CD4-positive, alpha-beta T cell (primary cell): ENCODE results near the gene MDM2. TPM values are rescaled to one million over a fixed set of nuclear protein-coding genes. Genes with fewer than 3 reads are reported as not detected.

ENCODE experiments used
- ATAC-seq: fragments of 200-7000 bp; cut with Tn5 transposase; one replicate; pipeline ENCODE4 v1.10.0; 2022; ENCODE audit warnings: mild to moderate bottlenecking; ENCODE audit not compliant: poor library complexity
- CTCF ChIA-PET: fragments of 350-600 bp; sonication (Branson Sonifier 250); formaldehyde crosslinking; loops from one replicate; lab custom pipeline; 2021; ENCODE audit warnings: antibody characterized with exemption, inconsistent platforms; lab: Charles Lee
- POLR2A ChIA-PET: fragments of 350-600 bp; sonication (Branson Sonifier 250); formaldehyde crosslinking; loops from one replicate; lab custom pipeline; 2021; ENCODE audit warnings: antibody characterized with exemption, inconsistent platforms; lab: Charles Lee
- DNase-seq, 14 experiments: peaks; one replicate each; pipeline ENCODE4 v3.0.0-alpha.2; 2013 to 2020; ENCODE audit warnings: mixed read lengths in 2 of 14
- H3K27ac ChIP-seq, 2 donors: one replicate each; pipeline versions ENCODE4 v1.5.1 to v1.7.0; 2013; ENCODE audit warnings: low read length in 2 of 2, low read depth in 1 of 2, mild to moderate bottlenecking in 1 of 2
- H3K27me3 ChIP-seq, 2 experiments: 1 replicate in 1 of 2; 2 replicates in 1 of 2; pipeline versions ENCODE4 v1.6.1 to v1.7.0; 2013; ENCODE audit warnings: low read length in 2 of 2, control low read depth in 1 of 2, mild to moderate bottlenecking in 1 of 2, moderate library complexity in 1 of 2; ENCODE audit not compliant: insufficient read depth in 2 of 2, control insufficient read depth in 1 of 2
- H3K36me3 ChIP-seq: one replicate; pipeline ENCODE4 v1.6.1; 2013; ENCODE audit warnings: low read length, control low read depth; ENCODE audit not compliant: insufficient read depth
- H3K4me1 ChIP-seq: one replicate; pipeline ENCODE4 v1.6.1; 2013; ENCODE audit warnings: low read length, control low read depth; ENCODE audit not compliant: insufficient read depth
- H3K4me3 ChIP-seq: one replicate; pipeline ENCODE4 v1.5.1; 2013; ENCODE audit warnings: mild to moderate bottlenecking, low read length, moderate library complexity
- H3K9me3 ChIP-seq, 2 experiments: 1 replicate in 1 of 2; 2 replicates in 1 of 2; pipeline versions ENCODE4 v1.6.1 to v1.7.0; 2013; ENCODE audit warnings: low read length in 2 of 2, mild to moderate bottlenecking in 2 of 2, control low read depth in 1 of 2, moderate library complexity in 1 of 2; ENCODE audit not compliant: control insufficient read depth in 1 of 2, insufficient read depth in 1 of 2
- H3K27ac Mint-ChIP-seq: one replicate; pipeline ENCODE4 v1.8.0; 2020; ENCODE audit warnings: mixed read lengths
- H3K27me3 Mint-ChIP-seq: one replicate; pipeline ENCODE4 v1.8.0; 2021; ENCODE audit warnings: mixed read lengths
- H3K36me3 Mint-ChIP-seq: one replicate; pipeline ENCODE4 v1.8.0; 2021; ENCODE audit warnings: low read depth, mixed read lengths
- H3K4me1 Mint-ChIP-seq: one replicate; pipeline ENCODE4 v1.8.0; 2021; ENCODE audit warnings: low read depth, mixed read lengths
- H3K4me3 Mint-ChIP-seq: one replicate; pipeline ENCODE4 v1.8.0; 2020; ENCODE audit warnings: mild to moderate bottlenecking, mixed read lengths
- H3K9me3 Mint-ChIP-seq: one replicate; pipeline ENCODE4 v1.8.0; 2020; ENCODE audit warnings: mixed read lengths
- CTCF ChIP-seq: fragments of 200-600 bp; IDR thresholded peaks from one replicate; pipeline ENCODE4 v1.8.0; 2022; ENCODE audit warnings: antibody characterized with exemption, mild to moderate bottlenecking
- intact Hi-C, 2 experiments: fragments of 100-400 bp; cut with DNase I in 1 of 2; cut with micrococcal nuclease in 1 of 2; formaldehyde crosslinking; loops; one replicate each; pipeline versions ENCODE4 v1.15.1 to v1.9.0; 2023 to 2025; cut with DNase I, micrococcal nuclease
- total RNA-seq, 174 experiments: library from RNA in 2 of 174; stranded (reverse) in 2 of 174; gene quantifications; one replicate each; pipeline ENCODE4 v1.2.3 and lab custom pipeline; 2021 to 2026

Gene MDM2
- total RNA-seq, 2 experiments from 2014 or later: 90.8 TPM

- H3K4me1 Mint-ChIP-seq: peaks cover 34% of the 10 kb centered on the region
- Histone ChIP-seq H3K4me3 (no peak overlapping the region), H3K4me1 (peaks cover 7% of the 10 kb centered on the region), H3K9me3 (no peaks in the 10 kb centered on the region), H3K27me3 (no peaks in the 10 kb centered on the region), H3K36me3 (peaks cover 82% of the 10 kb centered on the region), H3K27ac (no peak overlapping the region)
- DNase-seq: no peak
- CTCF ChIA-PET: interaction anchor here (0.9 to 3.3 kb wide), 2 partner anchors 9 to 14 kb away, joined by 3 to 23 read pairs; partner anchors contain the start of gene MDM2
- H3K27ac Mint-ChIP-seq: peak overlapping the region; percentile 36
- peaks cover 76% of the 10 kb centered on the region for H3K36me3 Mint-ChIP-seq
- no peak for ATAC-seq
- no peaks in the 10 kb centered on the region for H3K27me3 Mint-ChIP-seq
- H3K9me3 Mint-ChIP-seq: no peaks in the 10 kb centered on the region
- H3K4me3 Mint-ChIP-seq: no peak overlapping the region
- intact Hi-C loops: loop anchor here in 1 of 2 experiments (10.0 kb wide), 1 partner anchor 1413 kb away; no protein-coding TSS in a partner anchor
- POLR2A ChIA-PET: interaction anchor here (1.5 kb wide), 1 partner anchor 13 kb away, joined by 5 read pairs; the partner anchor contains the start of gene MDM2
- TF ChIP-seq CTCF: no peak
Observed at GRCh38 chr12:68821357-68822188, 13.6 kb downstream of the MDM2 start.

- no peak overlapping the region for H3K4me3 Mint-ChIP-seq
- Histone ChIP-seq H3K27ac (no peak overlapping the region), H3K36me3 (peaks cover 82% of the 10 kb centered on the region), H3K4me1 (peaks cover 7% of the 10 kb centered on the region), H3K27me3 (no peaks in the 10 kb centered on the region), H3K9me3 (no peaks in the 10 kb centered on the region), H3K4me3 (no peak overlapping the region)
- no peaks in the 10 kb centered on the region for H3K9me3 Mint-ChIP-seq
- no peak for TF ChIP-seq CTCF
- ATAC-seq (no peak), DNase-seq (no peak)
- POLR2A ChIA-PET: no interaction called here
- H3K4me1 Mint-ChIP-seq: peaks cover 34% of the 10 kb centered on the region
- peak overlapping the region; percentile 61 for H3K27ac Mint-ChIP-seq
- no peaks in the 10 kb centered on the region for H3K27me3 Mint-ChIP-seq
- CTCF ChIA-PET: interaction anchor here (0.6 kb wide), 1 partner anchor 442 kb away, joined by 3 read pairs; no protein-coding TSS in a partner anchor
- intact Hi-C loops: loop anchor here in 1 of 2 experiments (10.0 kb wide), 1 partner anchor 1411 kb away; no protein-coding TSS in a partner anchor
- H3K36me3 Mint-ChIP-seq: peaks cover 85% of the 10 kb centered on the region
Observed at GRCh38 chr12:68823696-68824095, 15.7 kb downstream of the MDM2 start.

- H3K4me1 ChIP-seq: peaks cover 7% of the 10 kb centered on the region
- ATAC-seq (no peak), DNase-seq (no peak)
- no peaks in the 10 kb centered on the region for H3K9me3 Mint-ChIP-seq
- H3K27ac ChIP-seq: no peak overlapping the region
- ChIA-PET CTCF (no interaction called here), POLR2A (no interaction called here)
- H3K4me3 Mint-ChIP-seq: no peak overlapping the region
- intact Hi-C loops: loop anchor here in 1 of 2 experiments (10.0 kb wide), 1 partner anchor 1411 kb away; no protein-coding TSS in a partner anchor
- no peak overlapping the region for H3K27ac Mint-ChIP-seq
- H3K27me3 ChIP-seq: no peaks in the 10 kb centered on the region
- H3K9me3 ChIP-seq: no peaks in the 10 kb centered on the region
- no peak overlapping the region for H3K4me3 ChIP-seq
- H3K36me3 Mint-ChIP-seq: peaks cover 84% of the 10 kb centered on the region
- peaks cover 82% of the 10 kb centered on the region for H3K36me3 ChIP-seq
- no peak for TF ChIP-seq CTCF
- H3K4me1 Mint-ChIP-seq: peaks cover 31% of the 10 kb centered on the region
- no peaks in the 10 kb centered on the region for H3K27me3 Mint-ChIP-seq
Observed at GRCh38 chr12:68824131-68824530, 16.2 kb downstream of the MDM2 start.
